Esophagus squamous epithelium (tissue), 5 donors: ENCODE measurements around the gene POLR2E. TPM values are rescaled to one million over a fixed set of nuclear protein-coding genes. Genes with fewer than 3 reads are reported as not detected.

ENCODE experiments used
- DNase-seq: peaks from one replicate; lab custom pipeline; 2025; lab: John Stamatoyannopoulos, UW
- H3K27ac ChIP-seq, 4 donors: fragments of 200-600 bp; sonication (generic); one replicate each; pipeline ENCODE4 v1.5.1; 2016 to 2019; ENCODE audit warnings: mild to moderate bottlenecking in 1 of 4
- H3K27me3 ChIP-seq, 4 donors: fragments of 200-600 bp; sonication (generic); 1 replicate in 3 of 4; 2 replicates in 1 of 4; pipeline versions ENCODE4 v1.5.1 to v1.6.0; 2017 to 2021; ENCODE audit warnings: antibody characterized with exemption in 1 of 4
- H3K36me3 ChIP-seq, 3 donors: fragments of 200-600 bp; sonication (generic); one replicate each; pipeline ENCODE4 v1.5.1; 2016 to 2019
- H3K4me1 ChIP-seq, 3 donors: fragments of 200-600 bp; sonication (generic); one replicate each; pipeline ENCODE4 v1.5.1; 2017 to 2019
- H3K4me3 ChIP-seq, 4 donors: fragments of 200-600 bp; sonication (generic); 1 replicate in 3 of 4; 2 replicates in 1 of 4; pipeline ENCODE4 v1.5.1; 2016 to 2019; ENCODE audit warnings: mild to moderate bottlenecking in 2 of 4, moderate library complexity in 1 of 4
- H3K9me3 ChIP-seq, 3 donors: fragments of 200-600 bp; sonication (generic); one replicate each; pipeline ENCODE4 v1.5.1; 2016 to 2019
- CTCF ChIP-seq, 6 experiments: fragments of 450-650 bp in 4 of 6; fragments of 200-600 bp in 2 of 6; sonication (generic) in 2 of 6; IDR thresholded peaks; one replicate each; pipeline ENCODE4 v1.5.1; 2016 to 2019; ENCODE audit warnings: antibody characterized with exemption in 6 of 6, mild to moderate bottlenecking in 4 of 6, moderate library complexity in 4 of 6
- POLR2A ChIP-seq, 4 donors: fragments of 450-650 bp; IDR thresholded peaks; one replicate each; pipeline ENCODE4 v1.6.1; 2017; ENCODE audit warnings: antibody characterized with exemption in 4 of 4, mild to moderate bottlenecking in 4 of 4, moderate library complexity in 3 of 4
- WGBS, 2 donors: methylation state at CpG; one replicate each; pipeline ENCODE4 v1.1.5; 2018; 5-methylcytosine and 5-hydroxymethylcytosine counted together
- intact Hi-C: fragments of 100-400 bp; cut with DNase I; formaldehyde crosslinking; loops from one replicate; pipeline ENCODE4 v1.15.0; 2022
- total RNA-seq, 4 donors: library from RNA; depleted of rRNA; stranded (reverse); fragments of >200 nt; gene quantifications; one replicate each; pipeline ENCODE4 v1.1.0, GENCODE V29; 2016
- donor health status: DM: yes; HTN: yes; CAD: no.

Gene POLR2E
- total RNA-seq, 4 donors from 2014 or later: 113 to 198 (median 166) TPM

- Histone ChIP-seq H3K4me1 (no peaks in the 10 kb centered on the region), H3K9me3 (peaks cover 0 to 40% (median 25%) of the 10 kb centered on the region in 3 donors), H3K27me3 (no peaks in the 10 kb centered on the region), H3K4me3 (no peak overlapping the region), H3K36me3 (peaks cover 0 to 34% (median 0%) of the 10 kb centered on the region in 3 donors), H3K27ac (no peak overlapping the region)
- TF ChIP-seq CTCF (IDR thresholded peaks at IDR 0.05): no peak
- TF ChIP-seq POLR2A (IDR thresholded peaks at IDR 0.05): no peak
- no peak for DNase-seq
- 100% methylated on average over 3 of the region's 5 CpGs; no CpG with 5 or more reads in 1 of the 2 donors for WGBS, 2 donors
- intact Hi-C loops: no loop called here
Observed at GRCh38 chr19:1058112-1058511, 37.1 kb downstream of the POLR2E start.

- no peak for DNase-seq
- TF ChIP-seq POLR2A (IDR thresholded peaks at IDR 0.05) (no peak), CTCF (IDR thresholded peaks at IDR 0.05) (peak in 2 of 6 experiments; percentile 12 to 30)
- Histone ChIP-seq H3K9me3 (peaks cover 0 to 40% (median 25%) of the 10 kb centered on the region in 3 donors), H3K27me3 (no peaks in the 10 kb centered on the region), H3K4me1 (no peaks in the 10 kb centered on the region), H3K36me3 (peaks cover 0 to 34% (median 0%) of the 10 kb centered on the region in 3 donors), H3K27ac (no peak overlapping the region), H3K4me3 (no peak overlapping the region)
- WGBS, 2 donors: 17 to 61% methylated on average over 2 to 3 of the region's 3 CpGs
- intact Hi-C loops: no loop called here
Observed at GRCh38 chr19:1057176-1057855, 37.9 kb downstream of the POLR2E start.

DNA sequence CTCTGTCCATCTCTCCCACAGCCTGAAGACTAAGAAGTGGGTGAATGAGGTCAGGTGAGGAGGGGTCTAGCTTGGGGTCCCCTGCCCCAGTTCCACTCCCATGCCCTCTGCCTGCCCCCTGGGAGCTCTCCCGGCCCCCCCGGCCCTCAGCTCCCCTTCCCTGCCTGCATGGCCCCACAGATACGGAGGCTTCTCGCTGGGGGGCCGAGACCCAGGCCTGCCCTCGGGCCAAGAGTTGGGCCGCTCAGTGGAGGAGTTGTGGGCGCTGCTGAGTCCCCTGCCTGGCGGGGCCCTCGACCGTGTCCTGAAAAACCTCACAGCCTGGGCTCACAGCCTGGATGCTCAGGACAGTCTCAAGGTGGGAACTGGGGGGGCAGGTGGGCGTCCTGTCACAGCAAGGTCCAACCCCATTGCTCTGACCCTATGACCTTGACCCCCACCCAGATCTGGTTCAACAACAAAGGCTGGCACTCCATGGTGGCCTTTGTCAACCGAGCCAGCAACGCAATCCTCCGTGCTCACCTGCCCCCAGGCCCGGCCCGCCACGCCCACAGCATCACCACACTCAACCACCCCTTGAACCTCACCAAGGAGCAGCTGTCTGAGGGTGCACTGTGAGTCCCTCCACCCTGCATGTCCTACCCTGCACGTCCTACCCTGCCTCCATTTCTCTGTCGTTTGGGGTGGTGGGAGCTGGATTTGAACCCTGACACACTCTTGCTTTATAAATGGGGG lies 39.1 kb downstream of the POLR2E start:
- H3K27ac ChIP-seq: no peak overlapping the region
- TF ChIP-seq CTCF (IDR thresholded peaks at IDR 0.05) (no peak), POLR2A (IDR thresholded peaks at IDR 0.05) (no peak)
- no peak overlapping the region for H3K4me3 ChIP-seq
- DNase-seq: no peak
- intact Hi-C loops: no loop called here
- peaks cover 0 to 34% (median 0%) of the 10 kb centered on the region in 3 donors for H3K36me3 ChIP-seq
- peaks cover 0 to 40% (median 25%) of the 10 kb centered on the region in 3 donors for H3K9me3 ChIP-seq
- 91 to 94% methylated on average over 7 to 9 of the region's 20 CpGs for WGBS, 2 donors
- H3K27me3 ChIP-seq: no peaks in the 10 kb centered on the region
- no peaks in the 10 kb centered on the region for H3K4me1 ChIP-seq

DNA sequence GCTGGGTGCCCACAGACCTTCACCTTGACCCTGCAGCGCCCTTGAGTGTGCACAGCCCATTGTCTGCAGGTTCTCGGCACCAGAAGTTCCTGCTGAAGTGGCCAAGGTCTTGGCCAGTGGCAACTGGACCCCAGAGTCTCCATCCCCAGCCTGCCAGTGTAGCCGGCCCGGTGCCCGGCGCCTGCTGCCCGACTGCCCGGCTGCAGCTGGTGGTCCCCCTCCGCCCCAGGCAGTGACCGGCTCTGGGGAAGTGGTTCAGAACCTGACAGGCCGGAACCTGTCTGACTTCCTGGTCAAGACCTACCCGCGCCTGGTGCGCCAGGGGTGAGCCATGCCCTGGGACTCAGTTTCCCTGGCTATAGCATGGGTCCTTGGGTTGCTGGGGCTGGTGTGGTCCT lies 40.1 kb downstream of the POLR2E start:
- DNase-seq: no peak
- H3K9me3 ChIP-seq: peaks cover 0 to 40% (median 25%) of the 10 kb centered on the region in 3 donors
- 78 to 84% methylated on average over 3 of the region's 14 CpGs for WGBS, 2 donors

More for the DNA sequence above, 40.1 kb downstream of the POLR2E start:
- H3K27me3 ChIP-seq: no peaks in the 10 kb centered on the region
- H3K4me3 ChIP-seq: no peak overlapping the region
- TF ChIP-seq CTCF (IDR thresholded peaks at IDR 0.05): no peak
- TF ChIP-seq POLR2A (IDR thresholded peaks at IDR 0.05): no peak
- intact Hi-C loops: no loop called here
- H3K27ac ChIP-seq: no peak overlapping the region
- H3K36me3 ChIP-seq: peaks cover 0 to 34% (median 0%) of the 10 kb centered on the region in 3 donors
- H3K4me1 ChIP-seq: no peaks in the 10 kb centered on the region
